ENCODE data around the gene RTRAF. TPM values are rescaled to one million over a fixed set of nuclear protein-coding genes. Genes with fewer than 3 reads are reported as not detected.

Gene RTRAF
- total RNA-seq, 1 experiment from 2014 or later = 285 TPM

DNA sequence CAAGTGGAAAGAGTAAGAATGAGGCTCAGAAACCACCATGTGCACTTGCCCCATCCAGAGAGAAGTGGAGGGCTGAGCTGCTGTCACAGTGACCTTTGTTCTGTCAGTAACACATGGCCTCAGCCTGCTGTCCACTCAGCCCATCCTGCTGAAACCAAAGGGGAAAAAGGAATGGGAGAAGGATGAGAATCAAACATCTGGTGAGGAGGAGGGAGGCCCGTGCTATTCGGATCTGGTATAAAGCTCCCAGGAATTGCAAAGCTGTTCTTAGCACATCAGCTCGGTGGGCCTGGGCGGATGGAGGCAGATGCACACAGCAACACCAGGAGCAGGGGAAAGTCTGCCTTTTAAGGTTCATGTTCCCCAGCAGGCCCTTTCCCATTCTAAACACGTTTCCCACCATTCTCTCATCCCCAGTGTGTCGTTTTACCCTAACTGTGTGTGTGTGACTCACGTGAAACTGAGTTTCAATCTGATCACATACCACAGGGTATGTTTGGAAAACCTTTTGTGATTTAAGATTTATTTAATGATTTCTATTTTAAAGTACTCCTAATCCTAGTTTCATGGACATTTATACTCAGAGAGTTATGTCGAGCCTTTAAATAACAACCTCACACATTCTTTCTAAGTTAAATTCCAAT is 36.8 kb downstream of the RTRAF start:
- BruUV-seq (replicated peaks) = no TSS peak
- intact Hi-C loops (cut with micrococcal nuclease) = no loop called here
- H3K27ac Mint-ChIP-seq (ENCODE audit: low read depth, unreplicated experiment) = no peak overlapping the region
- H3K36me3 Mint-ChIP-seq (ENCODE audit: insufficient read depth, unreplicated experiment) = no peaks in the 10 kb centered on the region
- H3K4me1 Mint-ChIP-seq (ENCODE audit: insufficient read depth, unreplicated experiment) = peaks cover 12% of the 10 kb centered on the region
- no peaks in the 10 kb centered on the region for H3K9me3 Mint-ChIP-seq (ENCODE audit: unreplicated experiment)
- CTCF ChIA-PET = interaction anchor here (0.6 kb wide), 2 partner anchors 224 to 1587 kb away, joined by 3 to 4 read pairs; no protein-coding TSS in a partner anchor
- POLR2A ChIA-PET = no interaction called here
- no peak for TF ChIP-seq CTCF (IDR thresholded peaks at IDR 0.05; ENCODE audit: unreplicated experiment)
- H3K27me3 Mint-ChIP-seq (ENCODE audit: insufficient read depth, unreplicated experiment) = no peaks in the 10 kb centered on the region
- H3K4me3 Mint-ChIP-seq (ENCODE audit: unreplicated experiment) = no peak overlapping the region
- DNase-seq (ENCODE audit: unreplicated experiment) = no peak

DNA sequence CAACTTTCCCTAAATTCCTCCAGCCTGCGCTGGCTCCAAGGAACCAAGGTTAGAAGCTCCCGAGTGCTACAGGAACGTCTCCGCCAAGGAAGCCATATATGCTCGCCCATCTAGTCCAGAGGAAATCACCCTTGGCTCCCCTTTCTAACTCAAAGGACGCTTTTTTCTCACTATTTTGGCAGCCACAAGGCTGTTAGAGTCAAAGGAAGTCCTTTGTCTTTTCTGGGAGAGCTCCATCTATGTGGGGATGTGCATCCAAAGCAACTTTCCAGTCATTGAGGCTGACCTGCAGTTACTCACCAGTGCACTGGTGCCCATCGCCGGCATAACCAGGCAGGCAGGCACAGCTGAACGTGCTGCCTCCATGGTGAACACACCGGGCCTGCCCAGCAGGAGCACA is 37.6 kb downstream of the RTRAF start:
- no peak for TF ChIP-seq CTCF (IDR thresholded peaks at IDR 0.05; ENCODE audit: unreplicated experiment)
- H3K27ac Mint-ChIP-seq (ENCODE audit: low read depth, unreplicated experiment) = no peak overlapping the region
- H3K27me3 Mint-ChIP-seq (ENCODE audit: insufficient read depth, unreplicated experiment) = no peaks in the 10 kb centered on the region
- DNase-seq (ENCODE audit: unreplicated experiment) = no peak
- intact Hi-C loops (cut with micrococcal nuclease) = no loop called here
- H3K4me3 Mint-ChIP-seq (ENCODE audit: unreplicated experiment) = no peak overlapping the region
- peaks cover 12% of the 10 kb centered on the region for H3K4me1 Mint-ChIP-seq (ENCODE audit: insufficient read depth, unreplicated experiment)
- POLR2A ChIA-PET = no interaction called here
- H3K9me3 Mint-ChIP-seq (ENCODE audit: unreplicated experiment) = no peaks in the 10 kb centered on the region
- CTCF ChIA-PET = no interaction called here
- no TSS peak for BruUV-seq (replicated peaks)
- no peaks in the 10 kb centered on the region for H3K36me3 Mint-ChIP-seq (ENCODE audit: insufficient read depth, unreplicated experiment)

DNA sequence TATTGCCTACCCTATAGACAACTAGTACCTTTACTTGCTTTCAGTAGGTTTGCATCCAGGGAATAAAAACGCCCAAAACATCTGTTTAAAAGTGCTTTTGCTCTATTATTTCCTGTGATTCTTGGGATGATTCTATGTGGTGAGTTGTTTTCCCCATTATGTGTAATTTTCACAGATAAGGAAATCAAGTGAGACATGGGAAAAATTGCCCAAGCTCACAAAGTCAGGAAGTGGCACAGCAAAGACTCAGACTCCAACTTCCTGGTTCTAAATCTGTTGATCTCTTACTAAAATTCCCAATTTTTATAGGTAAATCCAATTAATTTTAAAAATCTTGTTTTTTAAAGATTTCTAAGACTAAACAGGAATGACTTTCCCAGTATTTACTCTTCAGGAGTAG is 40.5 kb downstream of the RTRAF start:
- Mint-ChIP-seq H3K4me1 (ENCODE audit: insufficient read depth, unreplicated experiment) (no peaks in the 10 kb centered on the region), H3K4me3 (ENCODE audit: unreplicated experiment) (no peak overlapping the region), H3K27me3 (ENCODE audit: insufficient read depth, unreplicated experiment) (no peaks in the 10 kb centered on the region), H3K27ac (ENCODE audit: low read depth, unreplicated experiment) (no peak overlapping the region), H3K36me3 (ENCODE audit: insufficient read depth, unreplicated experiment) (no peaks in the 10 kb centered on the region), H3K9me3 (ENCODE audit: unreplicated experiment) (no peaks in the 10 kb centered on the region)
- POLR2A ChIA-PET = no interaction called here
- CTCF ChIA-PET = no interaction called here
- no TSS peak for BruUV-seq (replicated peaks)
- no peak for TF ChIP-seq CTCF (IDR thresholded peaks at IDR 0.05; ENCODE audit: unreplicated experiment)
- intact Hi-C loops (cut with micrococcal nuclease) = no loop called here
- DNase-seq (ENCODE audit: unreplicated experiment) = no peak

GRCh38 chr14:52031781-52032180 is 42.4 kb downstream of the RTRAF start:
- ChIA-PET CTCF (interaction anchor here (0.6 to 0.8 kb wide), 2 partner anchors 28 to 92 kb away, joined by 3 to 4 read pairs; no protein-coding TSS in a partner anchor), POLR2A (no interaction called here)
- Mint-ChIP-seq H3K4me3 (ENCODE audit: unreplicated experiment) (no peak overlapping the region), H3K9me3 (ENCODE audit: unreplicated experiment) (peaks cover 6% of the 10 kb centered on the region), H3K27ac (ENCODE audit: low read depth, unreplicated experiment) (no peak overlapping the region), H3K4me1 (ENCODE audit: insufficient read depth, unreplicated experiment) (no peaks in the 10 kb centered on the region), H3K27me3 (ENCODE audit: insufficient read depth, unreplicated experiment) (no peaks in the 10 kb centered on the region), H3K36me3 (ENCODE audit: insufficient read depth, unreplicated experiment) (no peaks in the 10 kb centered on the region)
- no peak for DNase-seq (ENCODE audit: unreplicated experiment)
- intact Hi-C loops (cut with micrococcal nuclease) = no loop called here
- TF ChIP-seq CTCF (IDR thresholded peaks at IDR 0.05; ENCODE audit: unreplicated experiment) = no peak
- no TSS peak for BruUV-seq (replicated peaks)
